HG02623 (cell line): ENCODE results near the gene DLL1.
"Not testable (repeated sequence)": the region's sequence is repeated elsewhere in the genome, so short reads cannot be mapped to it uniquely, and the experiment has no call there.

ENCODE experiments used
- ATAC-seq: cut with Tn5 transposase; IDR thresholded peaks from one replicate; pipeline ENCODE4 v1.9.1; 2021; ENCODE audit warnings: moderate library complexity; ENCODE audit not compliant: unreplicated experiment

DLL1 gene

GRCh38 chr6:170269151-170269845 lies 21.6 kb downstream of the DLL1 start:
- ATAC-seq = no peak

DNA sequence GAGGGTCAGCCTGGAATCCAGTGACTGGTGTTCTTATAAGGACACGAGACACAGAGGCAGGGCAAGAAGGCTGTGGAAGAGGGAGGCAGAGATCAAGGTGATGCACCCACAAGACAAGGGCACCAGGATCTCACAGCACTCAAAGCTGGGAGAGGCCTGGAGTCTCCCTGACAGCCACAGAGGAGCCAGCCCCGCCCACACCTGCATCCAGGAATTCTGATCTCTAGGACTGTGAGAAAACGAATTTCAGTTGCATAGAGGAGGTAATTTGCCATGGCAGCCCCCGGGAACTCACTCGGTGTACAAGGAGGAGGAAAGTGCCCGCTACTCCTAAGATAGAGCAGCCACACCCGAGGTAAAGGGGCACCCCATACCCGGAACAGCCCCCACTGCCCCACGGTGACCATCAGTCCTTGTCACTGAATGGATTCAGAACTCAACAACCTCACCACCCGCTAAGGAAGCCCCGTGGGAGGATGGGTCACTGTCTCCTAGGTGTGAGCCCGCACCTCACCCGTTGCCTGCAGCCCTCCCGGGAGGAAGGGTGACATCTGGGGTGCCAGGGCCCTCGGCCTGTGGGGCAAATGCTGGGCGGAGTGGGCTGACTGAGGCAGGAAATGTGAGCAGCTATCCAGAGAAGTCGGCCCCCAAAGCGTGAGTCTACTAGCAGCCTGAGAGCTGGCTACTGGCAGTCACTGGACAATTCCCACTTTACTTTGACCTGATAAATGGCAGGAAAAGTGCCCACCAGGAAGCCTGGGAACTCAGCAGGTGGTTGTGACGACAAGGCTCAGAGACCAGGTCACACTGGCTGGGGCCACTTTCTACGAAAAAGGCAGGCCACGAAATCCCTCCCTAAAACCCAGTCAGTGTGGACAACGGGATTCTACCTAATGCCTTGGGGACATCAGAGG lies 22.4 kb downstream of the DLL1 start:
- no peak for ATAC-seq

- ATAC-seq = no peak
Observed at GRCh38 chr6:170267688-170268087, 23.2 kb downstream of the DLL1 start.

DNA sequence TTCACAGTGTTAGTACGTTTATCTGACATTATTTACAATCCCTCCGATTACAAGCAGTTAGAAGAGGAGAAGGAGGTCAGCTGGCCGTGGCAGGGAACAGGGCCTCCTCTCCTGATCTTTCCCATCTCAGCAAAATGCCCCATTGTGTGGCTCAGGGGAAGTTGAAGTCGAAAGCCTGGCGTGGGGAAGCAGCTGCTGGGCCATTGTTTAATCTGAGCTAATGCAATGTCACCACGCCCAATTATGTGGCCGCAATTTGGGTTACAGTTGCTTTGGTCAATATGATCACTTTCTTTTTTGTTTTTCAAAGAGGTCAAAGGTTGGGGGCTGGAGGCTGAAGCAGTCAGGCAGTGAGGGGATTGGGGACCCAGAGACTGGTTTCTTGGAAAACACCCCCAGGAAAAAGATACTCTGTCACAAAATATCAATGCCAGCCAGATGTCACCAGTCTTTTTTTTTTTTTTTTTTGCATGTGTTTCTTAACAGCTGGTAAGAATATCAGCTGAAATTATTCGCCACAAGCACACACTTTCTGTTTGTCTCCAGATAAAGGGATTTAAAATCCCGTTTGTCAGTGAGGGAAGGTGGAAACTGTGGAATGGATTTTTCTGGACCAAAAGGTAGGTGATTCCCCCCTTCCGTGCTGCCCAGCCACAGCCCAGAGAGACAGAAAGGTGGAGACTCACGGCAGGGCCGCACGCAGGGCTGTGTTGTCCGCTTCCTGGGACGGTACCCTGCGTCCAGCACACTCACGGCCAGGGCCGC lies 24.6 kb downstream of the DLL1 start:
- ATAC-seq = no peak

- no peak for ATAC-seq
Observed at GRCh38 chr6:170265655-170266054, 25.2 kb downstream of the DLL1 start.

- ATAC-seq = not testable (repeated sequence)
Observed at GRCh38 chr6:170264644-170265043, 26.2 kb downstream of the DLL1 start.

- ATAC-seq = no peak
Observed at GRCh38 chr6:170264086-170264485, 26.8 kb downstream of the DLL1 start.

DNA sequence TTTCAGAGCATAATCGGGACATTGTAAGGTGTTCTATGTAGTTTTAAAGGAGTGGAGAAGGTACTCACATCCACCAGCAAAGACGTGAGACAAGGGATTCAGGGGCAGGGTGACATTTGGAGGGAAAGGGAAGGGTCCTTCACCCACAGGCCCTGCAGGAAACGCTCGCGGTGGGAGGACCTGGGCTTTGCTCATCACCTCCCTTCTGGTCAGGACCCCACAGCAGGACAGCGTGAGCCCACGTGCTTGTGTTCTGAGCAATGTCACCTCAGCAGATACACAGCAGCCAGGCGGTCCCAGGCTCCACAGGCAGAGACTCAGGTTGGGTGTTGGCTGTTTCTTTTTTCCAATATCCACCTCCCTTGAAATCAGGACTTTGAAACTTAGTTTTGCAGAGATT lies 27.5 kb downstream of the DLL1 start:
- no peak for ATAC-seq

DNA sequence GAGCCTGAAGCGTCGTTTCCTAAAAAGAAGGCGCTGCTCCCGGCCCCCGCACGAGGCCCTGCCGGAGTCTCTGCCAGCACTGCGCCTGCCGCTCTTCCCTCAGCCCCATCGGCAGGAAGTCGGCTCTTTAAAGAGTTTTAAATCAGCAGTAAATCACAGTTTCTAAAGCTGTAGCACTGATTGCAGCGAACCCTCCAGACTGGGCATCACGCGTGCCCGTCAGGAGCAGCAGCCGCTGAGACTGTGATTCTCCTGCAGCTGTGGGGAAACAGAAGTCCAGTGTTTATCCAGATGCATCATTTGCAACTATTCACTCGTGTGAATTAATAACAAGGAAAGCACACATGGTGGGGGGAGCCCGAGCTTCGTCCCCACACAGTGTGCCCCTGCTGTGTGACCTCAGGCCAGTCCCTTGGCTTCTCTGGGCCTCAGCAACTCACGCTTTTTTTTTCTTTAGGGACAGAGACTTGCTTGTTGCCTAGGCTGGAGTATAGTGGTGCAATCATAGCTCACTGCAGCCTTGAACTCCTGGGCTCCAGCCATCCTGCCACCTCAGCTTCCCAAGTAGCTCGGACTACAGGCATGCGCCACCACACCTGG lies 28.3 kb downstream of the DLL1 start:
- no peak for ATAC-seq

DNA sequence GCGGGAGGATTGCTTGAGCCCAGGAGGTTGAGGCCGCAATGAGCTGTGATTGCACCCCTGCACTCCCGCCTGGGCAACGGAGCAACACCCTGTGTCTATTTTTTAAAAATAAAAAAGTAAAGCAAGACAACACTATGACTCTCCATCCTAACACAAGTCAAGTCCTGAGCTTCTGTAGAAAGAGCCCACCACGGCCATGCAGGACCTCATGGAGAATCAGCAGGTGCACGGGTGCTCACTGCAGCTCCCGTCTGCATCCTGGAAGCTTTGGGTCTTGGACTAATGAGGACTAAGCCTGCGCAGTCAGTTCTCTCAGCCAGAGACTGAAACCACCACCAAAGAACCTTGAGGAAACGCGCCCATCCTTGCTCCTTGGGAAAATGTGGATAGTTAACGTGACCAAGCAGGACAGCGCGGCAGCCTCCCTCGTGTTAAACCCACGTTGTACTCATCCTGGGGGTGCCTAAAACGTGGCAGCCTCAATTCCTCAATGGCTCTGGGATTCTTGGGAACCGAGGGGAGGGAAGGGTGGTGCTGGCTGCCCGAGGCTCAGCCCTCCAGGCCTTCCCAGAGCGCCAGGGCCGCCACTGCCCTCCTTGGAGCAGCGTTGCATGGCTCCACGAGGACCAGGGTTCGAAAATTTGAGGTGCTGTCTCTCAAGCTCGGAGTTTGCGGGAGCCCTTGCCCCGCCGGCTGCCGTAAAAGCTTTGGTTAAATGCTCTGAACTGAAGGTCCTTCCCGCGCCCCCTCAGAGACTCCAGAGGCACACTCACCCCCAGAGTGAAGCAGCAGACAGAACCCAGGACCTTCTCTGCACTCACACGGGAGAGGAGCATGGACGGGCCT lies 29.0 kb downstream of the DLL1 start:
- ATAC-seq = no peak

DNA sequence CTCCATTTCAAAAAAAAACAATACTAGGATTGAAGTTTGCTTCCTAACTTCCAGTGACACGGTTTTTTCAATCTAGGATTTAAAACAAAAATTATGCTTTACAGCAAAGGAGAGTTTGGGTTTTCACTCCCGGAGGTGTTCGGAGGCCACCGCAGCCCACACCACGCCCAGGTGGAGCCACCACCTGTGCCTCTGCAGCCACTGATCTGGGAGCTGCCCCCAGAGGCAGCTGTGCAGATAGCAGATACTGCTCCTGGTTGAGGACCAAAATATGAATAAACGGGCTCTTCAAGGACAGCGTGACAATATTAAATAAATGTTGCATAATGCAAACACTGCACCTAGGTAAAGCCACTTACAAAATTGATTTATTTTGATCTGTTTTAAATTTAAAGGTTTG lies 30.2 kb downstream of the DLL1 start:
- ATAC-seq = no peak

DNA sequence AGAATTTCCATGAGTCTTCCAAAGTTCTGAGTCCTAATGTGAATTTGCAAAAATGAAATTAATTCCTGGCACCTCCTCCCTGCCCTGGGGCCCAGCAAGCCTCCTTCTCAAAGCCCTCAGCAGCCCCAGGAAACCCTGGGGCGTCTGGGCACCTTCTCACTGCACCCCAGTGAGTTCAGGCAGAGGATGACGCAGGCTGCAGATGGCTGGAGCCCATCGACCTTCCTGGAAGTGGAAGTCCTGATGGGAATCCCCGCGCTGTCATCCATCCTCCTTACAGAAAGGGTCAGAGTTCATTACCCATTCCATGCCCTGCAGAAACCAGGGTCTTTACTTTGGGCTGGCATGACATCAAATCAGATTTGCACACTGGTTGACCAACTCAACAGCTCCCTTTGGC lies 31.6 kb downstream of the DLL1 start:
- ATAC-seq = no peak

DNA sequence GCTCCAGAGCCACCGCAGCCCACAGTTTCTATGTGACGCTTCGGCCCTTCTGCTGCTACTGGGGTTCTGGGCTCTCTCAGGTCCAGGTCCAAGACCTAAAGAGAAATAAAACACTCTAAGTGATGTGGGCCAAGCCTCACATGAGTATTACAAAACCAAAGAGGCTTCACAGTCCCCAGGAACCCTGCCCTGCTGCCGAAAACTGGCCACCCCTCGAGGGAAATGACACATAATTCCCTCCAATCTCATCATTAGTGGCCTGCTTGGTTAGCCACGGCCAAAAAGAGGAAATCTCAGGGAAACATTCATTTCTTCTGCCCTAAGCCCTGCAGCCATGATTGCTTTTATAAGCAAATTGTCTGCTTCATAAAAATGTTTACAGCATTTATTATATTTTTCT lies 32.5 kb downstream of the DLL1 start:
- ATAC-seq = no peak

DNA sequence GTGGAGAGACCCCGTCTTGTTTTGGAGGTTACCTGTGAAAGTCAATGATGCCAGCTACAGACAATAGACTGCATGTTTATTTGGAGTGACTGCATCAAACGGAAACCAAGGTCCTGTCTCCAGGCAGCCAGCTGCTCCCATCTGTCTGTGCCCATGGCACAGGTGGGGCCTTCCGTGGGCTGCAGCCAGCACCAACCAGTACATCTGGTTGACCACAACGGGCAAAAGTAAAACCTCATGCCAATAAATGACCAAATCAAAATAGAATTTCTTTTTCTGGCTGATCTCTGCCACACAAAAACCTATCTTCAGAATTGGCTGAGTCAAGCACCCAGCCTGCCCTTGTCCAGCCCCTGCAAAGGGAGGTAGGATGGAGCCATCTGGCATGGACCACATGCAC lies 33.5 kb downstream of the DLL1 start:
- ATAC-seq = no peak

GRCh38 chr6:170256641-170257040 lies 34.2 kb downstream of the DLL1 start:
- ATAC-seq = no peak

GRCh38 chr6:170255426-170256125 lies 35.3 kb downstream of the DLL1 start:
- ATAC-seq = no peak

DNA sequence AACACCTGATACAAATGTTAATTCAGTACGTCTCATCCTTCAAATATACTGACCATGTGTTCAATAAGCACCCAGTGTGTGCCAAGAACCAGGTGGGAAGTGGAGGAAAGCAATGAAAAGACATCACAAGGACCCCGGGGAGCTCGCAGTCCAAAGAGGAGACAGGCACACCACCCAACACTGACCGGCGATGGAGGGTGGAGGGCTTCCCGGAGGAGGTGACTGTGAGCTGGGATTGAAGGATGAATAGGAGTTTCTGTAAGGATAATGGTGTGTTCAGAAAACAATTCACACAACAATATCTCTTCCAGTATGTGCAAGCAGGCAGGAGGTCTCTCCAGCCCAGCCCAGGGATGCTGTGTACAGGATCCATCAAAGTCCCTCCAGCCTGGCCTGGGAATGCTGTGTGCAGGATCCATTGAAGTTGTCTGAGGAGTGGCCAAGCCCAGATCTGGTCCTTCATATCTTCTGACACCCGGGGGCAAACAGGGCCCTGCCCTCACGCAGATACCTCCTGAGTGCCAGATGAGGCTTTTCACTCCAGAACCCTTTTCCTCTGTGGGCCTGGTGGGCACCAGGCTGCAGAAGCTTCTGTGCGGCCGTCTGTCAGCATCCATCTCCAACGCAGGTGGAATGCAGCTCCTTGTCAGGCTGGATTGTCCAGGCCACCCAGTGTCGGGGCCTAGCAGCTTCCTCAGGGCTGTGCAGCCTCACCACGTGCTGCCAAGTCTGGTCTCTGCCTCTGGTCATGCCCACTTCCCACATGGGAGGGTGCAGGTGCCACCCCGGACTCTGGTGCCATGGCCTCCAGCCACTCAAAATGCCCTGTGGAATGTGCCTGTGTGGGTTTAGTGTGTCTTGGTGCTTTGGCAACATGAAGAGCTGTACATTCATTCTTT lies 36.3 kb downstream of the DLL1 start:
- ATAC-seq = no peak

DNA sequence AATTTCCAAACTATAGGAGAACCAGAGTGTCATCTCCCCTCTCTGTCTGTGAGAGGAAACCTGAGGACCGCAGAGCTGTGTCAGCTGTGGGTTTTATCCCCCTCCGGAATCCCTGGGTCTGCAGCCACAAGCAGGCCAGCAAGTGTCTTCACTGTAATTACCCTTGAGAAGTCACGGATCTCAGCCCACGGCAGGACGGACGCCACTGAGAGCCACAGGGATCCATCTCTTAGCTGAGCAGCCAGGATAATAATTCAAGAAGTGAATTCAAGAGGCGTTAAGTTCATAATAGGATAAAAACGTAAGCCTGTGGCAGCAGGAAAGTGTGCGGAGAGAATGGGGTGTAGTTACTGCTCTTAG lies 37.0 kb downstream of the DLL1 start:
- ATAC-seq = no peak
